Right kidney (tissue), 9 donors: ENCODE data around the gene CREBZF.
A peak's percentile ranks its signal among the peaks of the same experiment; 100 is the strongest.

ENCODE experiments used
- DNase-seq: peaks from one replicate; pipeline ENCODE4 v3.0.0-alpha.2; 2016
- long read RNA-seq, 8 donors: transcript quantifications; one replicate each; lab custom pipeline, GENCODE V29; 2026

The CREBZF gene, protein sequence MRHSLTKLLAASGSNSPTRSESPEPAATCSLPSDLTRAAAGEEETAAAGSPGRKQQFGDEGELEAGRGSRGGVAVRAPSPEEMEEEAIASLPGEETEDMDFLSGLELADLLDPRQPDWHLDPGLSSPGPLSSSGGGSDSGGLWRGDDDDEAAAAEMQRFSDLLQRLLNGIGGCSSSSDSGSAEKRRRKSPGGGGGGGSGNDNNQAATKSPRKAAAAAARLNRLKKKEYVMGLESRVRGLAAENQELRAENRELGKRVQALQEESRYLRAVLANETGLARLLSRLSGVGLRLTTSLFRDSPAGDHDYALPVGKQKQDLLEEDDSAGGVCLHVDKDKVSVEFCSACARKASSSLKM
- long read RNA-seq, donor 1, full-length matches to known transcripts = 122 of 153 reads
- long read RNA-seq, donor 1, partial matches to known transcripts = 31 of 153 reads
- long read RNA-seq, donor 1, other reads (novel, unspliced or antisense) = 0 of 153 reads
- long read RNA-seq, donor 2, full-length matches to known transcripts = 34 of 43 reads
- long read RNA-seq, donor 2, partial matches to known transcripts = 9 of 43 reads
- long read RNA-seq, donor 2, other reads (novel, unspliced or antisense) = 0 of 43 reads
- long read RNA-seq, donor 3, full-length matches to known transcripts = 51 of 62 reads
- long read RNA-seq, donor 3, partial matches to known transcripts = 11 of 62 reads
- long read RNA-seq, donor 3, other reads (novel, unspliced or antisense) = 0 of 62 reads
- long read RNA-seq, donor 4, full-length matches to known transcripts = 99 of 121 reads
- long read RNA-seq, donor 4, partial matches to known transcripts = 22 of 121 reads
- long read RNA-seq, donor 4, other reads (novel, unspliced or antisense) = 0 of 121 reads
- long read RNA-seq, donor 5, full-length matches to known transcripts = 80 of 107 reads
- long read RNA-seq, donor 5, partial matches to known transcripts = 27 of 107 reads
- long read RNA-seq, donor 5, other reads (novel, unspliced or antisense) = 0 of 107 reads
- long read RNA-seq, donor 6, full-length matches to known transcripts = 55 of 69 reads
- long read RNA-seq, donor 6, partial matches to known transcripts = 14 of 69 reads
- long read RNA-seq, donor 6, other reads (novel, unspliced or antisense) = 0 of 69 reads
- long read RNA-seq, donor 7, full-length matches to known transcripts = 108 of 128 reads
- long read RNA-seq, donor 7, partial matches to known transcripts = 20 of 128 reads
- long read RNA-seq, donor 7, other reads (novel, unspliced or antisense) = 0 of 128 reads
- long read RNA-seq, donor 8, full-length matches to known transcripts = 55 of 88 reads
- long read RNA-seq, donor 8, partial matches to known transcripts = 33 of 88 reads
- long read RNA-seq, donor 8, other reads (novel, unspliced or antisense) = 0 of 88 reads

DNA sequence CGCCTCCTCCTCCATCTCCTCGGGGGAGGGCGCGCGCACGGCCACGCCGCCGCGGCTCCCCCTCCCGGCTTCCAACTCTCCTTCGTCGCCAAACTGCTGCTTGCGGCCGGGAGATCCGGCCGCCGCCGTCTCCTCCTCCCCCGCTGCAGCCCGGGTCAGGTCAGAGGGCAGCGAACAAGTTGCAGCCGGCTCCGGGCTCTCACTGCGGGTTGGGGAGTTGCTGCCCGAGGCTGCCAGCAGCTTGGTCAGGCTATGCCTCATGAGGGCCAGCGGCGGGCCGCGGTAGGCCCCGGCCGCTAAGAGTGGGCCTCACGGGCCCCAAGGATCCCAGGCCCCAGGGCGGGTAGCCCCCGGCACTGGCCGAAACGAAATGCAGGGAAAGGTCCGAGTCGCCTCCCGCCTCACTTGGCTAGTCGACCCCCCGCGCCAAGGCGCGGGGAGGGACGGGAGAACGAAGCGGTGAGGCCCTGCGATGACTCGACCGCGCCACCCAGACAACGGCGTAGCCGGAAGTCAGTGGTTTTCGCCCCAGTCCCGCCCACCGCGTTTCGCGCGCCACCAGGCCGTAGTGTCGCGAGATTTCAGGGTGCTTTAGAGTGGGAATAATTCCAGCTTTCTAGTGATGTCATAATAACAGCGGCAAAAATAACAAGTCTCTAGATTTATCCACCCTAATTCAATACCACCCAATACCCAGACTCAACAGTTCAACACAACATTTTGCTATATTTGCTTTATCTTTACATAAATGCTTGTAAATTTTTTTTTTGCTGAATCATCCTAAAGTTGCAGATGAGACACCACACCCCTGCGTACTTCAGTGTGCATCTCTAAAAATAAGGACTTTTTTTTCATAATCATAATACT lies at the start of gene CREBZF:
CREBZF (minus strand) TSS at position 515 of the 867 bp plus-strand sequence; CDS start at position 261, 254 bp downstream.
- peak; percentile 100 for DNase-seq

DNA sequence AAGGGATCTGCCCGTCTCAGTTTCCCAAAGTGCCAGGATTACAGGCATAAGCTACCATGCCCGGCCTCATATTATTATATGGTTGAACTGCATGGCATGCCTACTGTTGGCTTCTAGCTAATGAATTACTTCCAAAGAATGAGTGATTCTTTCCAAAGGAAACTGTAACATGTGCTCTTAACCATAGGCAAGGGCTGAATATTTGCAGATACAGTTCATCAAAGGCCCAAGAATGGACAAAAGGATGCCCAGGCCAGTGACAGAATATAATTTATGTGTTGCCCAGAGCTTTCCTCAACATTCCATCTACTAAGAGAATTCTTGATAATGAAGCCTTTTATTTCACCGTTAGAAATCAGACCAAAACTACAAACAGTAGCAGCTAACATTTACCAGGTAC lies 48.0 kb upstream of the CREBZF start:
- no peak for DNase-seq

DNA sequence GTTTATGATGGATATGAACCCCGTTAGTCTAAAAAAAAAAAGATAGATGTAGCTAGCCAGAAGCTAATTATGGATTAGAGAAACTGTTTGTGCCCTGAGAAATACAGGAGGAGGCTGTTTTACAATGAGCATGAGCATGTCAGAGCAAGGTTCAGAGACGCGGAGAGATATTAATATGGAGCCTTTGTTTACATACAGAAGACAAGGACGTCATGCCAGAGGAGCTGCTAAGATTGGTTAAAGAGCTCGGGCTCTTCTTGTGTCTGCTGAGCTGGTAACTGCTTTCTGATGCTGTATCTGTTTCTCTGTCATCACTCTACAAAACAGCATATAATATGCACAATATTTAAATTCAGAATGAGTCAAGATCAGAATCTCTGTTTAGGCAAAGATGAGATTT lies 46.0 kb upstream of the CREBZF start:
- no peak for DNase-seq

DNA sequence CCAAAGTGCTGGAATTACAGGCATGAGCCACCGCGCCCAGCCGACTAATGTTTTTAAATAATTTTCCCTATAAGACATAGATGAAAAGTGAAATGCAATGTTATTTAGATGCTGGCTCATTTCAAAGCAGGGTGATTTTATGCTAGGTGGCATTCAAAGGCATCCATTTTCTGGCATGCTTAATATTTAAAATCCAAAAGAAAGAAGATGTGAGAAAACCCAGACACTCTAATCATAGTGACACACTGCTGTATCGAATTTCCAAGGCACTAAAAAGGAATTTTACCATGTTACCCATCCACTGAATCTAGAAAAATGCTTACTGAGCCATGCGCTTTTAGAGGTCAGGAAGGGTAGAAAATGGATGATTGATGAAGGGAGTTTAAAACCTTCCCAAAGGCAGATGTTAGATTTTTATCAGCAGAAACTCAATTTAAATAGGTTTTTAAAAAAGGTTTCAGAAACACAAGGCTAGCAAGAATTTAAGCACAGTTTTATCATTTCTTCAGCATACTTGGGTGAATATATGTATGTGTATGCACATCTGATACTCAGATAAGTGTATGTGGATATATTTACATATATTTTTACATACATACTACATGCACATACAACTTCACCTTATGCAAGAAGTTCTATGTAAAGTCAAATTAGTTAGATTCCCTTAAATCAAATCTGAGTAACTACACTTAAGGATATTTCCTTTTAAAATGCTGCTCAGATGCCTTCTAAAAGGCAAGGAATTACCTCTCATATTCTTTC lies 45.2 kb upstream of the CREBZF start:
- DNase-seq = no peak

DNA sequence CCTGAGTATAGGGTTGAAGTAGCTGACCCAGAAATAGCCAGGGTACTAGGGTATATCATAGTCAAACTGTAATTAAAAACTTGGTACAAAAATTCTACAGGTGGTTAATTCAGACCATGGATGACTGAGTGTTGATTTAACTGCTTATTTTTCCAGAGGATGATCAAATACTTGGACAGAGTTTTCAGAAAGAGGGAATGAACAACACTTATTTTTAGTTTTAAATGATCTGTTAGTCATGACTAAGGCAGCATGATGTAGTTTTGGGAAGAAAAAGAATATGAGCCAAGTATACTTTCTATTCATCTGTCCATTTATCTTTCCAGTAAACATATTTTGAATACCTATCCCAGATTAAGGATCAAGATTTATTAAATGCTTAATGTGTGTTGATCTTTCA lies 40.9 kb upstream of the CREBZF start:
- DNase-seq = no peak

DNA sequence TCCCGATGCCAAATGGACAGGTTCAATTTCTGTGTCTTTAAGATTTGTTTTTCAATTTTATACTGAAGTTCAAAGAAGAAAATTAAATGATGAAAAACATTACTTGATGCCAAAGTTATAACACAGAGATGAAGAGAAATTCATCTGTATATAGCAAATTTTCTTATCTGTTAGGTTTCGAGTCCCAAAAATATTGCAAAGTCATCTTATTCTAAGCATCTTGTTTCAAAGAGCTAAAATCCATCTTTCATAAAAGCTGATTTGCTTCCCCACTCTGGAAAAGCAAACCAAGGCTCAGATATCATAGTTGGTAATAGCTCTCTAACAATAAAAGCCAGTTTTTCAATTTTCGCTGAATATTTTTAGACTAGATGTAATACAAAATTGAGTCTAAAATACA lies 40.0 kb upstream of the CREBZF start:
- DNase-seq = no peak

DNA sequence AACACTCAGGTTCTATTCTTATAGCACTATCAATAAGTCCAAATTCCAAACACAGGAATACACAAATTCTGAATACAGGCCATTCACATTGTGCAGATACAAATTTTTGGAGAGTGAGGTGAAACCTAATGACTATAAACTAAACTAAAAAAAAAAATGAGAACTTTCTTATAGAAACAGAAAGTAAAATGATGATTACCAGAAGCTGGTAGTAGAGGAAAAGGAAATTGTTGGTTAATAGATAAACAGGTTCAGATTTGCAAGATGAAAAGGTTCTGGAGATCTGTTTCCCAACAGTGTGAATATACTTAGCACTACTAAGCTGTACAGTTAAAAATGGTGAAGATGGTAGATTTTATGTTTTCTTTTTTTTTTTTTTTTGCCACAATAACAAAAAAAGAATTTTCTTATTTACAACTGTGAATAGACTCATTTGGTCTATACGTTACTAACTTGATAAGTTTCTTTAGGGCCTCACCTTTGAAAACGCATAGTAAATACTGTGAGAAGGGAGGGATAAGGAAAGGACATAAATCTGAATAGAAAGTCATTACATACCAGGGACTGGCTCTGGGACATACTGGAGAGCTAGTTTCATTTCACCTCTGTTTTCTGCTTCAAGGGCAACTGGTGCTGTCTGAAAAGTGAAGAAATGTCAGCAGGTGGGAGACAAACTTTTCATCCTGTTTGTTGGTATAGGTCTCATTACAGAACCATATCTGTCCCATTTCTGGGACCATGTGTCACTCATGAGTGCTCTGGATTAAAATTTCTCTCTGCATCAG lies 35.2 kb upstream of the CREBZF start:
- no peak for DNase-seq

DNA sequence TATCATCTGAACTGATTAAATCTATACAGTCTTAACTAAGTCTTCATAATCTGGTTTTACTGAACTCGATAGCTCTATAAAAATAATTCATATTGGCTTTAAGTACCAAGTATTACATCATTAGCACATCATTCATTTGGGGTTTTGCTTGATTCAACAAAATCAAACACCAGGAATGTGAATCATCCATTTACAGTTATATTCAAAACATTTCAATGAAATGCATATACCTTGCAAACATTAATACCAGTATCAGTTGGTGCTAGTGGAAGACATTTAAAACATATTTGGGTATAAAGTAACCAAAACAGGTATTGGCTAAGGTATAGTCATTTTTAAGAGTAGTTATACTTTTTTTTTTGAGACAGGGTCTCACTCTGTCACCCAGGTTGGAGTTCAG lies 33.3 kb upstream of the CREBZF start:
- no peak for DNase-seq

DNA sequence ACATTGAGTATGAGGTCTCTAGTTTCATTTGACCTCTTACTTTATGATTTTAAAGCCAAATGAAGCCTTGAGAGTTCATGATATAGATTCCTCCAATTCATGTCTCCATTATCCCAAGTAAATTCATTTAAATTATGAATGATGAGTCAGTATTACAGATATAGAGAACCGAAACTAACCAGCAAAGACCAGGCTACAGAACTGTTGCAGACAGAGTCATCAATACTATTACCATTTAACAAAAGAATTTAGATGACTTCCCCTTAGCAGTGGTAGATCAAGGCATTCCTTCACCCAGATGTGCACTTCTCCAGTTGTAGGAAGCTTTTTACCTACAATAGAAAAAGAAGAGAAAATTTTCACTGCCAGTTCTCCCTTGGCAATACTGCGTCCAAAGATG lies 32.8 kb upstream of the CREBZF start:
- no peak for DNase-seq

DNA sequence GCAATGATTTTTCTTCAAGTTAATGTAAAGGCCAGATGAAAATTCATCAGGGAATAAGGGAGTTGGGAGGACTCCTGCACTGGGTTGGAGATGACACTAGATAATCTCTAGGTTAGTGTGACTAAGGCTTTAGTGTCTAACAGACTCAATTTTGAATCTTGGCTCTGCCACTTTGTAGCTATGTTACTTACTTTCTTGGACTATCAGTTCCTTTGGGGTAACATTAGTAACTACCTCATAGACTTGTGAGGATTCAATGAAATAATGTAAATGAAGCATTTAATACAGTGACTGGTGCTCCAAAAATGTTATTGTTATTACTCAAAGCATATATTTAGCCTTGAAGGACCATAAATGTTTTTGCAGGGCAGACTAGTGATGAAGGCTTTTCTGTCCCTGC lies 30.6 kb upstream of the CREBZF start:
- DNase-seq = no peak

DNA sequence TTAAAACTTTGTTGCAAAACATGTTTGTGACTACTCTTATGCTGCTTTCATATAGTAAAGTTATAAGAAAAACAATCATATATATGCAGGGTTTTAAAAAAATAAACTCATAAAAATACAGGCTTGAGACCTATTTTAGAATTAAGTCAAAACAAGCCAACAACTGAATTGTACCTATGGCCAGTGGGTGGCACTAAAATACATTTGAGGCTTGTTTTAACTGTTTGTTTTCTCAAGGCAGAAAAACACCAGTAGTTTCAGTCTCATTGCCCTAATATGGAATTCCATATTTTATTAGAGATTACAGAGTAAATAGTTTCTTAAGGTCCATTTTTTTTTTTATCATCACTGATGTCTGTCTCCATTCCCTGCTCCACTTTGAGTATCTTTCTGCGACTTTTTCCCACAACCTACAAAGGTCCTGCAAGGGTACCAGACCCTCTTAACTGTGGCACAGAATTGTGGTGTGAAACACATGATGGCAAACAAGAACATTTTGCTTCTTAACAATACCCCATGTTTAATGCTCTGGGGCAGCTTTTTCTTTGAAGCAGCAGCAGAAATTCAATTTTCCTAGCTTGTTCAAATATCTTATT lies 29.6 kb upstream of the CREBZF start:
- DNase-seq = no peak

DNA sequence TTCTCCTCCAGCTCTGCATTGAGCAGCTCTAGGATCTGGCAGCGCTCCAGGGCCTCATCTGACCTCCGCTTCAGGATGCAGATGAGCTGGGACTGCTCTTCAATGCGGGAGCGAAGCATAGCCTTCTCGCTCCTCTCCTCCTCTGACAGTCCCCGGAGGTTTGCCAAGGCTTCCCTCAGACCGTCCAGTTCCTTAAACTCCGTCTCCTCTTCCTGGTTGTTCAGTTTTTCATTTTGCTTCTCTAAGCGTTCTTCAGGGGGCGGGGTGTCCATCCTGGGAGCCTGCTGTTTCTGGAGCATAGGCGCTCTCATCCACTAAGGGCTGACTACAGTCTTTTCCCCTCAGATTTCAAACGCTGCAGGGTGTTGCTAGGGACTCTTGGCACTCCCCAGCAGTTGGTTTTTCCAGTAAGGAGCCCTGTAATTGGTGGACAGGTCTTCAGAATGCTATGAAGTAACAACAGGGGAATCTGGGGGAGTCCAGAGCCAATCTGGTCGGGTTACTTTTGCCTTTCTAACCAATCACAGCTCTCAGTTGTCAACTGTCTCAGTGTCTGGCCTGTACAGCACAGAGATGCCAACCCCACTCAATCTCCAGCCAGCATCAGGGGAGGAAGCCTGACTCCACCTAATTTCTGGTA lies 21.0 kb upstream of the CREBZF start, which contains the start of gene CCDC89:
CCDC89 (minus strand) TSS at position 376 of the 640 bp plus-strand sequence; CDS start at position 311, 65 bp downstream.
- peak; percentile 73 for DNase-seq

DNA sequence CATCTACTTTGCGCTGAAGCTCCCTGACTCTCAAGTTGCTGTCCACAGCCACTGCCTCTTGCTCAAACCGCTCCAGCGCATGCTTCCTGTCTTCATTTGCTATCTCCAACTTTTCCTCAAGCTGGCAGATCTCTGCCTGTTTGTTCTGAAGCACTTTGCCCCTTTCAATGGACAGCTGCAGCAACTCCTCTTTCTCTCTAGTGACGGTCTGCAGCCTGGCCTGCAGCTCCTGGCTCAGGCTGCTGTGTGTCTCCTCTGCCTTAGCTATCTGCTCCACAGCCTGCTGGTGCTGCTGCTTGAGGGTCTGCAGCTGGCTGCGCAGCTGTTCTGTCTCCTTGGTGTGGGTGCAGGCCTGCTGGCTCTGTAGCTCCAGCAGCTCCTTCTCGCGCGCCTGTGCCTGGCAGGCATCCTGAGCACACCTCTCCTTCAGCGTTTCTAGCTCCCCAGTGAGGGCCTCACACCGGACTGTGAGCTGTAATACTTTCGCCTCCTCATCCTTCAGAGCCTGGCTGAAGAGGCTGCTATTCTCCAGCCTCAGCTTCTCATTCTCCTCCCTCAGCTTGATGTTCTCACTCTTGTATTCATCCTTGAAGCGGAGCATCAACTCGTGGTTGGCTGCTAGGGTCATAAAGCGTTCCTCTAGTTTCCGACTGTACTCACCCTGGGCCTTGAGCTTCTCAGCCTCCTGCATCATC lies 20.3 kb upstream of the CREBZF start:
- peak; percentile 72 for DNase-seq

DNA sequence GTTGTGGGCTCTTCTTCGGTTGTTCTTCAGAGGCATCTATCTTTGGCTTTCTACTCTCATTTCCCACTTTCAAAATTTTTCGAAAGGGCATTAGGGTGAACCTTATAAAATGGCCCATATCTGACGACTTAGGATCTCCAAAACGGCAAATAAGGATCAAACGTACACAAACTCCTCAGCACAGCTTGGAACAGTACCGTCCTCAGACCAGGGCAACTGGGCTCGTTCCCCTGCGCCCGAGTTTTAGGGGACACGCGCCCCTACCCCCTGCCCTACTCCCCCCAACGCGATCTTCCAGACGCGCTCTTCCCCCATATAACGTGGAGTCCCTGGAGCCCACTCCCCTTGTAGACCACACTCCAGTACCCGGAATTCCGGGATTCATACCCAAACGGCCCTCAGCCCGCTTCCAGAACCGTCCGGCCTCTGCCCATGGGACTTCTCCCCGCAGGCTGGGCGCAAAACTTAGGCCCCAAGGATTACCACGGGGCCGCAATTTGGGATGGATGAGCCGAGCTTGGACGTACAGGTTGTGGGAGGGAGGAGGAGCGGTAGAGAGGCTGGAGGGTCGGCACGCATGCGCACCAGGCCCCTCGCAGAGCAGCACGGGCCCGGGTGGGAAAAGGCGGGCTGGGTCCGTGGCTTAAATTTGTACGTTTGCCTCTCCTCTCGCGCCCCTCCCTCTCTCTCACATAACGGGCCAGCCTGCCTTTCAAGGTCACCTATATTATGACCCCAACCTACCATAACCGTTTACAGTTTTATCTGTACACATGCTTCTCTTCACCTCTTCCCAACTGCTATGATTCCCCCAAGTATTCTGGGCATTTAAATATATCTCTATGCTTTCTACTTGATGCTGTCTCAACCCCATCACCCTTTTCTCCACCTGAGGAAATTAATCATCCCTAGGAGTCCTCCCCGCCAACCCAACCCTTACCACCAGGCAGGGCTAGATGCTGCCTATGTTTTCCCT lies 17.7 kb upstream of the CREBZF start:
- peak; percentile 77 for DNase-seq

DNA sequence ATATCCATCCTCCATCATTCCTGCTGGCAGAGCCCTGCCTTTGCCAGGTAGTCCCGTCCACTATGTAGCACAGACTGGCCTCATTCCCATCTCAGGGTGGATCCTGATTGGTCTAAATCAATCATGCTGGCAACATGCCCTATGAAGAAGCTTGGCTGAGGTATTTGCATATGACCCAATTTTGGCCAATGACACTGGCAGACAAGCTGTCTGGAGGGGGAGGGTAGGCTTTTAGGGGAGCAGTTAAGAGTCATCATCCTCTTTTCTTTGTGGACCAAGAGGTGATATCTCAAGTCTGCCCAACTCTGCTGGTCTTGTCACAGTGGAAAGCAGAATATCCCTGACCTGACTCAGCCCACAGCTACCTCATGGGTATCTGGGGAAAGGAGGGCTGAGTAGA lies 16.0 kb upstream of the CREBZF start:
- DNase-seq = no peak

DNA sequence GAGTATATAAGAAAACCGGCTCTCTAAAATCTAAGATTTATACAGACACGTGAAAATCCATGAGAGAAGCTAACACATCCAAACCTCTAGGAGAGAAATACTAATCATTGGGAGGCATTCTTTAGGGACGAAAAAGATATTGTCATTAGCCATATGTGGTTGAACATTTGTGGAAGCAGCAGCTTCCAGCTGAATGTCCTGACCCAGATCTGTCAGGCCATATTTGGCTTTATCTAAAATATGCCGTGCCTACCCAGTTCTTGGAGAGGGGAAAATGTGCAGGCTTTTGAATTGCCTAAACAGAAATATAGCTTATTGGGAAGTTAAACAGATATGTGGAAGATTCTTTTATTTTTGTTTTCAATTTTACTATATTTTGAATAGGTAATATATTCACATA lies 14.6 kb upstream of the CREBZF start:
- DNase-seq = no peak

DNA sequence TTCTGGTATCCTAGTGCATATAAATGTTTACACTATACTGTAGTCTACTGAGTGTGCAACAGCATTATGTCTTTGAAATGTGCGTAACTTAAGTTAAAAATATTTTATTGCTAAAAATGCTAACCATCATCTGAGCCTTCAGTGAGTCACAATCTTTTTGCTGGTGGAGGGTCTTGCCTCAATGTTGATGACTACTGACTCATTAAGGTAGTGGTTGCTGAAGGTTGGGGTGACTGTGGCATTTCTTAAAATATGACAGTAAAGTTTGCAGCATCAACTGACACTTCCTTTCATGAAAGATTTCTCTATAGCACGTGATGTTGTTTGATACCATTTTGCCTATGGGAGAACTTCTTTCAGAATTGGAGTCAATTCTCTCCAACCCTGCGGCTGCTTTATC lies 8.5 kb upstream of the CREBZF start:
- no peak for DNase-seq
